ENCODE results near the gene CRACR2B.

The CRACR2B gene

GRCh38 chr11:819129-819931, 8.4 kb upstream of the CRACR2B start:
- Histone ChIP-seq H4K20me1 (ENCODE audit: low read depth, low read length) (no peaks in the 10 kb centered on the region; the same call in 1 of the 2 replicates), H3K4me2 (ENCODE audit: low read depth, low read length, poor library complexity, severe bottlenecking) (peak overlapping the region; percentile 59), H3K79me2 (ENCODE audit: insufficient read depth, low read length) (no peaks in the 10 kb centered on the region), H3K9ac (ENCODE audit: low read length) (peak overlapping the region; percentile 61), H3K9me3 (ENCODE audit: insufficient read depth, low read length) (no peaks in the 10 kb centered on the region), H3K4me3 (ENCODE audit: insufficient read depth, low read length, poor library complexity, severe bottlenecking) (peak overlapping the region; percentile 61), H3K9me2 (replicated peaks; ENCODE audit: insufficient read depth, low read length) (no peaks in the 10 kb centered on the region), H2AFZ (ENCODE audit: low read depth, low read length, severe bottlenecking) (peak overlapping the region; percentile 49), H3K36me3 (ENCODE audit: low read length) (no peaks in the 10 kb centered on the region), H3F3A (ENCODE audit: insufficient read depth) (no peaks in the 10 kb centered on the region; the same call in 1 of the 2 replicates), H3K27ac (ENCODE audit: low read depth, low read length) (peak overlapping the region; percentile 34; the same call in 1 of the 2 replicates), H3K27me3 (ENCODE audit: low read length) (no peaks in the 10 kb centered on the region)
- TF ChIP-seq CTCF (IDR thresholded peaks at IDR 0.05; ENCODE audit: insufficient read depth, low read length, poor library complexity, severe bottlenecking): no peak

DNA sequence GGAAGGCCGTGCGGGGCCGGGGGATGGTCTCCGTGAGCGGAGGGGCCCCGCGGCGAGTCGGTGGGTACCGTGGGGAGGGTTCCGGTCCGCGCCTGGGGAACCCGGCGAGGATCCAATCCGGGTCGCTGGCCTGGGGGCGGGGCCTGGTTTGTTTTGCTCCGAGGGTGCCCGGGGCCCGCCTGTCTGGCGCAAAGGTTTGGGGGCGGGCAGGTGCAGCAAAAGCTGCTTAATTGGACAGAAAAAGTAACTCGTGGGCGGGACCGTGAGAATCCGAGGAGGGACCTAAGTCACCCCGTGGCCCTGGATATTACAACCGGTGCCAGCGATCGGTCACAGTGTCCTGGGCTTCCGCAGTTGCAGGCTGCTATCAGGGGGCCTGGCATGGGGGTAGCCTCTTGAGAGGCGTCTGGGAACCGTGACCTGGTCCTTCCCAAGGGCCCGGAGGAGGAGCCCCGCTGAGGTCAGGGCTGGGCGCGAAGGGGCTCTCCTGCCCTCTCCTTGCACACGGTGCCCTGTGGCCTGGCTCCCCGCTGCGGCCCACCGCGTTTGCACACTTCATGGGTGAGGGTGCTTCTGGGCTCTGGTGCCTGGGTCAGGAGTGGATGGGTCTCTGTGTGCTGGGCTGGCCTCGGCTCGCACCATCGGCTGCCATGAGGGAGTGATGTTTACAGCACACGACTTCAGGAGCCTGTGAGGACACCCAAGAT, 7.6 kb upstream of the CRACR2B start:
- H3K79me2 ChIP-seq (ENCODE audit: insufficient read depth, low read length): no peaks in the 10 kb centered on the region
- no peaks in the 10 kb centered on the region; the same call in 1 of the 2 replicates for H3F3A ChIP-seq (ENCODE audit: insufficient read depth)
- H4K20me1 ChIP-seq (ENCODE audit: low read depth, low read length): no peaks in the 10 kb centered on the region; the same call in 1 of the 2 replicates
- no peak for TF ChIP-seq EZH2phosphoT487 (conservative IDR thresholded peaks at IDR 0.05; ENCODE audit: low read length)
- TF ChIP-seq CTCF (IDR thresholded peaks at IDR 0.05; ENCODE audit: insufficient read depth, low read length, poor library complexity, severe bottlenecking): no peak
- H3K27me3 ChIP-seq (ENCODE audit: low read length): no peaks in the 10 kb centered on the region
- peak overlapping the region; percentile 42 for H2AFZ ChIP-seq (ENCODE audit: low read depth, low read length, severe bottlenecking)
- no peaks in the 10 kb centered on the region for H3K36me3 ChIP-seq (ENCODE audit: low read length)
- peak overlapping the region; percentile 59 for H3K4me2 ChIP-seq (ENCODE audit: low read depth, low read length, poor library complexity, severe bottlenecking)
- H3K27ac ChIP-seq (ENCODE audit: low read depth, low read length): peak overlapping the region; percentile 34; the same call in 1 of the 2 replicates
- no peaks in the 10 kb centered on the region for H3K9me2 ChIP-seq (replicated peaks; ENCODE audit: insufficient read depth, low read length)
- H3K9me3 ChIP-seq (ENCODE audit: insufficient read depth, low read length): no peaks in the 10 kb centered on the region
- H3K9ac ChIP-seq (ENCODE audit: low read length): peak overlapping the region; percentile 61
- peak overlapping the region; percentile 61 for H3K4me3 ChIP-seq (ENCODE audit: insufficient read depth, low read length, poor library complexity, severe bottlenecking)

DNA sequence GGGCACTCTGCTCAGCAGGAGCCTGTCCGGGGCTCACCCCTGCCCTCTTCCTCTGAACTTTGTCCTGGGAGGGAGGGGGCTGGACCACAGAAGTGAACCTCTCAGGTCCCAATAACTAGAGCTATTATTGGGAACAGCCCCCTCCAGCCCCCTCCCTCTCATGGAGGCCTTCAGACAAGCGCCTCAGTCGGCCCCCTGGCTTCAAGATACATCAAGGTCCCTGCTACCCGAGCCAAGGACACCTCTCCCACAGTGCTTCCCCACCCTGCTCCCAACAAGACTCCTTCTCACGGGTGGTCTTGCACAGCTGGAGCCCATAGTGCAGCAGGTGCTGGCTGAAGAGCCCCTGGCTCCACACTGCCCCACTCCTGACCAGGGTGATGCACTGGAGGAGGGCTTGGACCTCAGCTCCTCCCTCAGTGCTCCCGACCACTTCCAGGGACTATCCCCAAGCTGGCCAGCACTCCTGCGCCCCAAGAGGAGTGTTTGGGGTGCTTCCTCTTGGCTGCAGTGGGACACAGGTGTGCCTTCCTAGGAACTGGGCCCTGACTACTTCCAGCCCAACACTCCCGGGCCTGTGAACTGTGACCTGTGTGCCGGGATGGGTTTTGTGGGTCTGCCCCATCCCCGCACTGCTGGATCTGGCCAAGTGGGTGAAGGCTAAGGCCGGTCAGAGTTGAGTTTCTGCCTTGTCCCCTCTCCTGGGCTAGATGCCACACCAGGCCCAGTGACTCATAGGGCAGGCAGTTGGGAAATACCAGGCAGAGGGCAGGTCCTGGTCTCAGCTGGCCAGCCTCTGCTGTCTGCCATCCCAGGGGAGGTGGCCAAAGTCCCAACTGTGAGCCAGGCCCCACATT, 6.8 kb upstream of the CRACR2B start:
- Histone ChIP-seq H3K36me3 (ENCODE audit: low read length) (no peaks in the 10 kb centered on the region), H2AFZ (ENCODE audit: low read depth, low read length, severe bottlenecking) (no peak overlapping the region), H3K9ac (ENCODE audit: low read length) (peak overlapping the region; percentile 61), H3K27me3 (ENCODE audit: low read length) (no peaks in the 10 kb centered on the region), H3K9me2 (replicated peaks; ENCODE audit: insufficient read depth, low read length) (no peaks in the 10 kb centered on the region), H3F3A (ENCODE audit: insufficient read depth) (no peaks in the 10 kb centered on the region; the same call in 1 of the 2 replicates), H4K20me1 (ENCODE audit: low read depth, low read length) (no peaks in the 10 kb centered on the region; the same call in 1 of the 2 replicates), H3K4me3 (ENCODE audit: insufficient read depth, low read length, poor library complexity, severe bottlenecking) (peak overlapping the region; percentile 61), H3K79me2 (ENCODE audit: insufficient read depth, low read length) (no peaks in the 10 kb centered on the region), H3K9me3 (ENCODE audit: insufficient read depth, low read length) (no peaks in the 10 kb centered on the region), H3K4me2 (ENCODE audit: low read depth, low read length, poor library complexity, severe bottlenecking) (peak overlapping the region; percentile 59), H3K27ac (ENCODE audit: low read depth, low read length) (no peak overlapping the region)
- TF ChIP-seq EZH2phosphoT487 (conservative IDR thresholded peaks at IDR 0.05; ENCODE audit: low read length): no peak
- no peak for TF ChIP-seq CTCF (IDR thresholded peaks at IDR 0.05; ENCODE audit: insufficient read depth, low read length, poor library complexity, severe bottlenecking)
